HG03442 (cell line): ENCODE results near the gene ARID5B.
A peak's percentile ranks its signal among the peaks of the same experiment; 100 is the strongest.
"Not testable (repeated sequence)": the region's sequence is repeated elsewhere in the genome, so short reads cannot be mapped to it uniquely, and the experiment has no call there.

ENCODE experiments used
- ATAC-seq: cut with Tn5 transposase; IDR thresholded peaks from one replicate; pipeline ENCODE4 v1.9.1; 2021; ENCODE audit warnings: mild to moderate bottlenecking, moderate library complexity; ENCODE audit not compliant: unreplicated experiment

Gene ARID5B

GRCh38 chr10:61900829-61901792 lies at the start of gene ARID5B:
Gene ARID5B, plus strand, starts transcription at chr10:61901699. Its CDS starts 11 bp downstream, at chr10:61901710.
- no peak for ATAC-seq

GRCh38 chr10:61852261-61852660 lies 49.2 kb upstream of the ARID5B start:
- no peak for ATAC-seq

- ATAC-seq, result no peak
Observed at GRCh38 chr10:61855771-61856170, 45.7 kb upstream of the ARID5B start.

- ATAC-seq, result no peak
Observed at GRCh38 chr10:61857746-61858145, 43.8 kb upstream of the ARID5B start.

GRCh38 chr10:61859786-61860185 lies 41.7 kb upstream of the ARID5B start:
- no peak for ATAC-seq

- no peak for ATAC-seq
Observed at GRCh38 chr10:61860964-61861758, 40.3 kb upstream of the ARID5B start.

GRCh38 chr10:61863981-61864380 lies 37.5 kb upstream of the ARID5B start:
- ATAC-seq, result no peak

- ATAC-seq, result no peak
Observed at GRCh38 chr10:61866700-61867368, 34.7 kb upstream of the ARID5B start.

GRCh38 chr10:61867374-61867773 lies 34.1 kb upstream of the ARID5B start:
- ATAC-seq, result not testable (repeated sequence)

- ATAC-seq, result not testable (repeated sequence)
Observed at GRCh38 chr10:61867817-61868216, 33.7 kb upstream of the ARID5B start.

- no peak for ATAC-seq
Observed at GRCh38 chr10:61869041-61869675, 32.3 kb upstream of the ARID5B start.

GRCh38 chr10:61869774-61870525 lies 31.5 kb upstream of the ARID5B start:
- ATAC-seq, result no peak

GRCh38 chr10:61870526-61870895 lies 31.0 kb upstream of the ARID5B start:
- ATAC-seq, result no peak

- no peak for ATAC-seq
Observed at GRCh38 chr10:61871487-61871886, 30.0 kb upstream of the ARID5B start.

GRCh38 chr10:61877887-61878739 lies 23.4 kb upstream of the ARID5B start:
- no peak for ATAC-seq

GRCh38 chr10:61878740-61879068 lies 22.8 kb upstream of the ARID5B start:
- ATAC-seq, result no peak

GRCh38 chr10:61882621-61883370 lies 18.7 kb upstream of the ARID5B start:
- ATAC-seq, result peak; percentile 74

GRCh38 chr10:61883371-61884025 lies 18.0 kb upstream of the ARID5B start:
- ATAC-seq, result no peak
